Cardiac muscle cell (in vitro differentiated cells and primary cell): ENCODE measurements around the gene ITGB3. TPM values are rescaled to one million over a fixed set of nuclear protein-coding genes. Genes with fewer than 3 reads are reported as not detected.

Experiments used
- DNase-seq, 2 donors: peaks; one replicate each; pipeline versions ENCODE4 v3.0.0 to v3.0.0-alpha.2; 2010 to 2017; ENCODE audit warnings: low read depth in 1 of 2, low spot score in 1 of 2
- H3K27ac ChIP-seq: fragments of 200-600 bp; sonication (generic); 2 replicates; pipeline ENCODE4 v1.5.1; 2016
- H3K27me3 ChIP-seq: fragments of 200-600 bp; sonication (generic); 2 replicates; pipeline ENCODE4 v1.6.0; 2016; ENCODE audit warnings: control low read depth
- H3K36me3 ChIP-seq: fragments of 200-600 bp; sonication (generic); 2 replicates; pipeline ENCODE4 v1.5.1; 2016; ENCODE audit warnings: control low read depth
- H3K4me1 ChIP-seq: fragments of 200-600 bp; sonication (generic); 2 replicates; pipeline ENCODE4 v1.8.1; 2017; ENCODE audit warnings: low read depth, mild to moderate bottlenecking, mixed run types
- H3K4me3 ChIP-seq: fragments of 200-600 bp; sonication (generic); 2 replicates; pipeline ENCODE4 v1.5.1; 2016; ENCODE audit warnings: mild to moderate bottlenecking
- H3K9me3 ChIP-seq: fragments of 200-600 bp; sonication (generic); 2 replicates; pipeline ENCODE4 v1.5.1; 2017; ENCODE audit warnings: low read depth, mild to moderate bottlenecking, control low read depth
- CTCF ChIP-seq: IDR thresholded peaks from 2 replicates; pipeline ENCODE4 v1.5.1; 2012; ENCODE audit warnings: low read depth, mild to moderate bottlenecking, low read length
- polyA plus RNA-seq: library from polyadenylated mRNA; unstranded; fragments of >200 nt; fragmentation: Nextera tagmentation; extraction: Ambion mirVana; gene quantifications from 2 replicates; pipeline ENCODE4 v1.2.1, GENCODE V29; 2016
- total RNA-seq: library from RNA; depleted of rRNA; stranded (reverse); fragments of >200 nt; gene quantifications from 2 replicates; pipeline ENCODE4 v1.2.3, GENCODE V29; 2016

ITGB3 gene
- total and polyA plus RNA-seq, 2 experiments from 2014 or later, result 4.6 to 20.0 TPM

GRCh38 chr17:47207143-47208067 is 46.2 kb upstream of the ITGB3 start:
- no peak for TF ChIP-seq CTCF
- Histone ChIP-seq H3K4me3 (no peak overlapping the region), H3K4me1 (peaks cover 51% of the 10 kb centered on the region), H3K27ac (peak overlapping the region; percentile 100), H3K27me3 (no peaks in the 10 kb centered on the region), H3K9me3 (no peaks in the 10 kb centered on the region), H3K36me3 (peaks cover 10% of the 10 kb centered on the region)
- DNase-seq, result no peak

GRCh38 chr17:47208744-47209488 is 44.7 kb upstream of the ITGB3 start, which contains the start of gene MYL4:
Gene MYL4, plus strand, starts transcription at chr17:47209348. Its CDS starts 75 bp downstream, at chr17:47209423.
- peak; percentile 29 to 96 for DNase-seq
- Histone ChIP-seq H3K27ac (peak within 1 kb of the TSS; percentile 100), H3K27me3 (no peaks in the 10 kb centered on the region), H3K36me3 (peaks cover 25% of the 10 kb centered on the region), H3K4me1 (peaks cover 63% of the 10 kb centered on the region), H3K4me3 (peak within 1 kb of the TSS; percentile 82), H3K9me3 (no peaks in the 10 kb centered on the region)
- TF ChIP-seq CTCF, result no peak

GRCh38 chr17:47209499-47209898 is 44.1 kb upstream of the ITGB3 start:
- TF ChIP-seq CTCF, result no peak
- DNase-seq, result no peak
- Histone ChIP-seq H3K4me3 (peak overlapping the region; percentile 82), H3K36me3 (peaks cover 31% of the 10 kb centered on the region), H3K9me3 (no peaks in the 10 kb centered on the region), H3K27ac (peak overlapping the region; percentile 100), H3K27me3 (no peaks in the 10 kb centered on the region), H3K4me1 (peaks cover 60% of the 10 kb centered on the region)

- Histone ChIP-seq H3K9me3 (no peaks in the 10 kb centered on the region), H3K27me3 (no peaks in the 10 kb centered on the region), H3K36me3 (peaks cover 37% of the 10 kb centered on the region), H3K4me1 (peaks cover 59% of the 10 kb centered on the region), H3K4me3 (peak overlapping the region; percentile 82), H3K27ac (peak overlapping the region; percentile 100)
- no peak for TF ChIP-seq CTCF
- DNase-seq, result peak in 1 of 2 donors; percentile 89
Measured at GRCh38 chr17:47210105-47210504, 43.5 kb upstream of the ITGB3 start.

GRCh38 chr17:47210779-47211178 is 42.8 kb upstream of the ITGB3 start:
- Histone ChIP-seq H3K9me3 (no peaks in the 10 kb centered on the region), H3K36me3 (peaks cover 41% of the 10 kb centered on the region), H3K27ac (peak overlapping the region; percentile 100), H3K4me3 (peak overlapping the region; percentile 82), H3K27me3 (no peaks in the 10 kb centered on the region), H3K4me1 (peaks cover 53% of the 10 kb centered on the region)
- DNase-seq, result no peak
- no peak for TF ChIP-seq CTCF
